Activated CD4-positive, alpha-beta T cell treated with anti-CD3 and anti-CD28 coated beads, Interleukin-2, amount 50 U/mL, for 16 hours (primary cell): ENCODE measurements around the gene KANK2.
A peak's percentile ranks its signal among the peaks of the same experiment; 100 is the strongest.

ENCODE experiments used
- DNase-seq: peaks from one replicate; pipeline ENCODE4 v3.0.0-alpha.2; 2020

The KANK2 gene

GRCh38 chr19:11197291-11198174 is at the start of gene KANK2:
Gene KANK2 (minus strand): TSS chr19:11197545. CDS start chr19:11194511, 3,034 bp downstream.
- DNase-seq, result peak; percentile 75

- no peak for DNase-seq
Measured at GRCh38 chr19:11246941-11247340, 49.6 kb upstream of the KANK2 start.

- DNase-seq, result no peak
Measured at GRCh38 chr19:11244846-11245589, 47.7 kb upstream of the KANK2 start.

GRCh38 chr19:11243798-11244169 is 46.4 kb upstream of the KANK2 start:
- no peak for DNase-seq

GRCh38 chr19:11242864-11243797 is 45.8 kb upstream of the KANK2 start:
- DNase-seq, result peak; percentile 89

- no peak for DNase-seq
Measured at GRCh38 chr19:11242025-11242424, 44.7 kb upstream of the KANK2 start.

GRCh38 chr19:11240008-11240444 is 42.7 kb upstream of the KANK2 start:
- DNase-seq, result no peak

GRCh38 chr19:11239377-11240000 is 42.1 kb upstream of the KANK2 start, which contains the start of gene ANGPTL8:
Gene ANGPTL8 (plus strand): TSS chr19:11239619. CDS start chr19:11239638, 19 bp downstream.
- DNase-seq, result no peak

- DNase-seq, result no peak
Measured at GRCh38 chr19:11238781-11239376, 41.5 kb upstream of the KANK2 start.

- no peak for DNase-seq
Measured at GRCh38 chr19:11238041-11238440, 40.7 kb upstream of the KANK2 start.

GRCh38 chr19:11237321-11237720 is 40.0 kb upstream of the KANK2 start:
- DNase-seq, result no peak

GRCh38 chr19:11236324-11237301 is 39.3 kb upstream of the KANK2 start:
- no peak for DNase-seq

GRCh38 chr19:11234486-11235075 is 37.2 kb upstream of the KANK2 start:
- no peak for DNase-seq

- no peak for DNase-seq
Measured at GRCh38 chr19:11233073-11233472, 35.7 kb upstream of the KANK2 start.

- no peak for DNase-seq
Measured at GRCh38 chr19:11232555-11232954, 35.2 kb upstream of the KANK2 start.

- DNase-seq, result no peak
Measured at GRCh38 chr19:11230621-11231386, 33.5 kb upstream of the KANK2 start.

GRCh38 chr19:11227195-11227886 is 30.0 kb upstream of the KANK2 start:
- DNase-seq, result peak; percentile 25

GRCh38 chr19:11226716-11227166 is 29.4 kb upstream of the KANK2 start:
- no peak for DNase-seq

- DNase-seq, result no peak
Measured at GRCh38 chr19:11225815-11226214, 28.5 kb upstream of the KANK2 start.
